SK-N-SH (cell line): Measurements from ENCODE around the gene TTC39C.

ENCODE experiments used
- POLR2AphosphoS5 ChIP-seq: IDR thresholded peaks from 2 replicates; pipeline ENCODE4 v1.6.1; 2012; ENCODE audit warnings: low read depth, low read length
- RAD21 ChIP-seq: IDR thresholded peaks from 2 replicates; pipeline ENCODE4 v1.6.1; 2012; ENCODE audit warnings: mild to moderate bottlenecking, low read length
- USF2 ChIP-seq: fragments of 150-350 bp; IDR thresholded peaks from 2 replicates; pipeline ENCODE4 v1.6.1; 2017; ENCODE audit warnings: antibody characterized with exemption, low read length, low read depth, borderline replicate concordance

- TF ChIP-seq RAD21 (no peak), POLR2AphosphoS5 (no peak), USF2 (no peak)
Measured at GRCh38 chr18:24031318-24031717, 16.8 kb downstream of the TTC39C start.
